Right kidney (tissue), 1 donor: ENCODE data around the gene ZSWIM3.
"Not testable (repeated sequence)": the region's sequence is repeated elsewhere in the genome, so short reads cannot be mapped to it uniquely, and the experiment has no call there.

ENCODE experiments used
- DNase-seq: peaks from one replicate; pipeline ENCODE4 v3.0.0-alpha.2; 2016

The ZSWIM3 gene

GRCh38 chr20:45860560-45861220 is 3.3 kb downstream of the ZSWIM3 start:
- no peak for DNase-seq

GRCh38 chr20:45861221-45862075 is 4.0 kb downstream of the ZSWIM3 start:
- DNase-seq = no peak

GRCh38 chr20:45863543-45864470 is 6.4 kb downstream of the ZSWIM3 start:
- no peak for DNase-seq

GRCh38 chr20:45866454-45866853 is 9.0 kb downstream of the ZSWIM3 start:
- DNase-seq = no peak

GRCh38 chr20:45867136-45867818 is 9.9 kb downstream of the ZSWIM3 start:
- no peak for DNase-seq

- DNase-seq = no peak
These were observed 10.4 kb downstream of the ZSWIM3 start for GRCh38 chr20:45867819-45868176.

GRCh38 chr20:45872626-45873025 is 15.2 kb downstream of the ZSWIM3 start:
- DNase-seq = no peak

GRCh38 chr20:45873409-45874103 is 16.1 kb downstream of the ZSWIM3 start:
- DNase-seq = no peak

- DNase-seq = not testable (repeated sequence)
These were observed 16.7 kb downstream of the ZSWIM3 start for GRCh38 chr20:45874104-45874481.

GRCh38 chr20:45874576-45874975 is 17.2 kb downstream of the ZSWIM3 start:
- no peak for DNase-seq

GRCh38 chr20:45878076-45878761 is 20.8 kb downstream of the ZSWIM3 start:
- no peak for DNase-seq

- DNase-seq = peak; percentile 81
These were observed 23.8 kb downstream of the ZSWIM3 start, which contains the start of gene ZSWIM1 for GRCh38 chr20:45880988-45881788. Gene ZSWIM1 (plus strand): TSS chr20:45881227. CDS start chr20:45882593, 1,366 bp downstream.

- no peak for DNase-seq
These were observed 25.2 kb downstream of the ZSWIM3 start for GRCh38 chr20:45882469-45883099.

GRCh38 chr20:45883100-45883469 is 25.7 kb downstream of the ZSWIM3 start:
- no peak for DNase-seq

- no peak for DNase-seq
These were observed 29.4 kb downstream of the ZSWIM3 start for GRCh38 chr20:45886590-45887345.

- DNase-seq = no peak
These were observed 29.9 kb downstream of the ZSWIM3 start, which contains the start of gene SPATA25 for GRCh38 chr20:45887346-45887715. Gene SPATA25 (minus strand): TSS chr20:45887622. CDS start chr20:45887590, 32 bp downstream.

- DNase-seq = no peak
These were observed 31.3 kb downstream of the ZSWIM3 start for GRCh38 chr20:45888681-45889080.
